Measurements from ENCODE around the gene TAP2.

- TF ChIP-seq EZH2 (IDR thresholded peaks at IDR 0.05; ENCODE audit: borderline replicate concordance, low read length) (no peak), CTCF (IDR thresholded peaks at IDR 0.05; ENCODE audit: low read length) (no peak)
Measured at GRCh38 chr6:32855467-32856174, 17.1 kb upstream of the TAP2 start.

All from OCI-LY1 (cell line).